ENCODE results near the gene GRM4.

The GRM4 gene

GRCh38 chr6:34022250-34022872 lies 123.5 kb downstream of the GRM4 start:
- no peaks in the 10 kb centered on the region for H3K27me3 ChIP-seq (ENCODE audit: insufficient read depth, low read depth, severe bottlenecking)
- H3K9me3 ChIP-seq (ENCODE audit: severe bottlenecking) = peaks cover 7% of the 10 kb centered on the region
- H3K36me3 ChIP-seq = peaks cover 16% of the 10 kb centered on the region
- TF ChIP-seq, protein P1, sequence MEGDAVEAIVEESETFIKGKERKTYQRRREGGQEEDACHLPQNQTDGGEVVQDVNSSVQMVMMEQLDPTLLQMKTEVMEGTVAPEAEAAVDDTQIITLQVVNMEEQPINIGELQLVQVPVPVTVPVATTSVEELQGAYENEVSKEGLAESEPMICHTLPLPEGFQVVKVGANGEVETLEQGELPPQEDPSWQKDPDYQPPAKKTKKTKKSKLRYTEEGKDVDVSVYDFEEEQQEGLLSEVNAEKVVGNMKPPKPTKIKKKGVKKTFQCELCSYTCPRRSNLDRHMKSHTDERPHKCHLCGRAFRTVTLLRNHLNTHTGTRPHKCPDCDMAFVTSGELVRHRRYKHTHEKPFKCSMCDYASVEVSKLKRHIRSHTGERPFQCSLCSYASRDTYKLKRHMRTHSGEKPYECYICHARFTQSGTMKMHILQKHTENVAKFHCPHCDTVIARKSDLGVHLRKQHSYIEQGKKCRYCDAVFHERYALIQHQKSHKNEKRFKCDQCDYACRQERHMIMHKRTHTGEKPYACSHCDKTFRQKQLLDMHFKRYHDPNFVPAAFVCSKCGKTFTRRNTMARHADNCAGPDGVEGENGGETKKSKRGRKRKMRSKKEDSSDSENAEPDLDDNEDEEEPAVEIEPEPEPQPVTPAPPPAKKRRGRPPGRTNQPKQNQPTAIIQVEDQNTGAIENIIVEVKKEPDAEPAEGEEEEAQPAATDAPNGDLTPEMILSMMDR (IDR thresholded peaks at IDR 0.05; ENCODE audit: low read depth, low read length) = no peak
- DNase-seq = no peak
- no peak overlapping the region for H3K27ac ChIP-seq
- no peak overlapping the region for H3K4me3 ChIP-seq (ENCODE audit: low read depth, low read length)

DNA sequence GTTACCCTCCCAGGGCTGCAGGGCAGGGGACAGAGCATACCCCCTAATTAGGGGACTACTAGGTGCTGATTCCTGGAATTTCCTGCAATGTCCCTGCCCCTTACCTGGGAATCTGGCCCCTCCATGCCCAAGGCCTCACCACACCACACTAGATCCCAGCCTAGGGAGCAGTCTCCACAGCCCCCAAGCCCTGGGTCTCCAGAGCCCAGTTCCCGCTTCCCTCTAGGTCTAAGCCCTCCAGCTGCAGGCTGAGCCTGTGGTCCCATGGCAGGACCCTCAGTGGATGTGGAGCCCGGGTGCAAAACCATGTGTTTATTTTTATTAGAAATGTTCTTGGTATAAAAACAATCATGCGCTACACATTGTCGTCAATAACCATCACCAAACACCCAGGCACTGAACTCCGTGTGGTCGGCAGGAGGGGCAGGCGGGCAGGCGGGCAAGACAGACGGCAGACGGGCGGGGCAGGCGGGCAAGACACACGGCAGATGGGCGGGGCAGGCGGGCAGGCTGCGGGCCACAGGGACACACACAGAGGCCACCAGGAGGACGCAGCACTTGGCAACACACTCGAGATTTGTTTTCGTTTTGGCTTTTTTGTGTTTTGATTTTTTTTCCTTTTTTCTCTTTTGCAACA lies 124.2 kb downstream of the GRM4 start:
- TF ChIP-seq, protein P1 (IDR thresholded peaks at IDR 0.05; ENCODE audit: low read depth, low read length) = no peak

GRCh38 chr6:34020807-34021553 lies 124.9 kb downstream of the GRM4 start:
- no peak overlapping the region for H3K27ac ChIP-seq
- DNase-seq = no peak
- H3K36me3 ChIP-seq = peaks cover 16% of the 10 kb centered on the region
- TF ChIP-seq, protein P1 (IDR thresholded peaks at IDR 0.05; ENCODE audit: low read depth, low read length) = no peak
- H3K9me3 ChIP-seq (ENCODE audit: severe bottlenecking) = peaks cover 16% of the 10 kb centered on the region
- H3K27me3 ChIP-seq (ENCODE audit: insufficient read depth, low read depth, severe bottlenecking) = no peaks in the 10 kb centered on the region
- no peak overlapping the region for H3K4me3 ChIP-seq (ENCODE audit: low read depth, low read length)

More for the DNA sequence above, 124.2 kb downstream of the GRM4 start:
- no peak overlapping the region for H3K4me3 ChIP-seq (ENCODE audit: low read depth, low read length)
- no peak for DNase-seq
- H3K36me3 ChIP-seq = peaks cover 16% of the 10 kb centered on the region
- H3K9me3 ChIP-seq (ENCODE audit: severe bottlenecking) = peaks cover 12% of the 10 kb centered on the region
- H3K27ac ChIP-seq = no peak overlapping the region
- H3K27me3 ChIP-seq (ENCODE audit: insufficient read depth, low read depth, severe bottlenecking) = no peaks in the 10 kb centered on the region

DNA sequence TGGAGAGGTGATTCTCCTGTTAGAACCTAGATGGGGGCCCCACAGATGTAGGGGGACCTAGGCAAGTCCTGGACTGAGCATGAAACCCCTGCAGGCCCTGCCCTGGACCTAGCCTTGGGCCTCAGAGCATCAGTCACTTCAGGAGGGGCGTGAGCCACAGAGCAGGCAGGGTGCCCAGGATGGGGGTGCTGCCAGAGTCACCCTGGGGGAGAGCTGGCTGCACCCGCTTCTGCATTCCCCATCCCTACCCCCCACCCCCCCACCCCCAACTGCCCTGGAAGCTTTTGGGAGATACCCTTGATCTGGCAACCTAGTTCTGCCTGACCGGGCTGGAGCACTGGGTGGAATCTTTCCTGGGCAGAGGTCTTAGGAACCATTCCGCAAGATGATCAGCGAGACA lies 125.6 kb downstream of the GRM4 start:
- Histone ChIP-seq H3K27me3 (ENCODE audit: insufficient read depth, low read depth, severe bottlenecking) (no peaks in the 10 kb centered on the region), H3K36me3 (peaks cover 16% of the 10 kb centered on the region), H3K4me3 (ENCODE audit: low read depth, low read length) (no peak overlapping the region), H3K9me3 (ENCODE audit: severe bottlenecking) (peaks cover 16% of the 10 kb centered on the region), H3K27ac (no peak overlapping the region)
- no peak for DNase-seq
- TF ChIP-seq, protein P1 (IDR thresholded peaks at IDR 0.05; ENCODE audit: low read depth, low read length) = no peak

- TF ChIP-seq, protein P1 (IDR thresholded peaks at IDR 0.05; ENCODE audit: low read depth, low read length) = no peak
- Histone ChIP-seq H3K27ac (no peak overlapping the region), H3K4me3 (ENCODE audit: low read depth, low read length) (no peak overlapping the region), H3K27me3 (ENCODE audit: insufficient read depth, low read depth, severe bottlenecking) (no peaks in the 10 kb centered on the region), H3K36me3 (peaks cover 5% of the 10 kb centered on the region), H3K9me3 (ENCODE audit: severe bottlenecking) (peaks cover 13% of the 10 kb centered on the region)
- no peak for DNase-seq
Measured at GRCh38 chr6:34018961-34019606, 126.8 kb downstream of the GRM4 start.
